Heart right ventricle (tissue), 12 donors: Measurements from ENCODE around the gene GPS1. TPM values are rescaled to one million over a fixed set of nuclear protein-coding genes. Genes with fewer than 3 reads are reported as not detected.

Experiments
- polyA plus RNA-seq, 2 donors: library from polyadenylated mRNA; stranded (reverse); fragments of 200-250 nt; gene quantifications; one replicate each; pipeline ENCODE4 v1.2.3, GENCODE V29; 2013
- total RNA-seq, 10 donors: library from RNA; stranded (reverse); fragmentation: NEBNext Ultra II Directional in 3 of 10; extraction: Animal tissue kit (Norgen Biotek cat#: 25700) in 3 of 10; gene quantifications; one replicate each; pipeline versions ENCODE4 v1.2.1 to v1.2.4, GENCODE V29; 2021 to 2023
- donor health status: ischemic (EF 13 %, LVEDD 7.1; RV severe dilation, severe dysfunction).
- donor health status: healthy with polysubstance abuse.
- donor health status: DM: no; HTN: yes; CAD: no.
- donor health status: DM: no; HTN: no; CAD: no.
- donor health status: ischemic (EF 25% LVEDD 6.9; RV normal size, moderate dysfunction).
- donor health status: ischemic (EF 25% LVEDD 5.7; RV mildly dilated, moderate dysfunction).
- donor health status: healthy.
- donor health status: nonischemic (EF 11% LVEDD 7.7; RV severe dilation, severe dysfunction).
- donor health status: DM: yes; HTN: yes; CAD: no.
- donor health status: PGD.
- donor health status: ischemic (EF 29% LVEDD 5.4; RV normal size, mild dysfunction).
- donor health status: nonischemic (EF 23%, LVEDD 6.1; RV moderate dilation, normal function).

GPS1 gene
- total and polyA plus RNA-seq, 12 donors: 68.9 to 183 (median 81.9) TPM

Other genes with a start within 250 kb of the GPS1 start
- gene GCGR, start 247.7 kb upstream of the GPS1 start, total RNA-seq: not detected
- gene GCGR, start 247.7 kb upstream of the GPS1 start, polyA plus RNA-seq: under 1 TPM in 1 of 2 donors, not detected in 1; 0.03 TPM
- 100 to 1,000 TPM in 2 of 10 donors, 10 to 100 TPM in 8; 75.1 to 105 (median 88.8) TPM for gene MCRIP1, start 218.6 kb upstream of the GPS1 start, total RNA-seq
- gene MCRIP1, start 218.6 kb upstream of the GPS1 start, polyA plus RNA-seq: 100 to 1,000 TPM; 199 to 239 TPM
- gene PPP1R27, start 216.8 kb upstream of the GPS1 start, total RNA-seq: under 1 TPM in 1 of 10 donors, not detected in 9; 0.31 TPM
- gene PPP1R27, start 216.8 kb upstream of the GPS1 start, polyA plus RNA-seq: under 1 TPM in 1 of 2 donors, not detected in 1; 0.14 TPM
- gene P4HB, start 191.4 kb upstream of the GPS1 start, total RNA-seq: 100 to 1,000 TPM; 244 to 801 (median 332) TPM
- 100 to 1,000 TPM; 284 to 536 TPM for gene P4HB, start 191.4 kb upstream of the GPS1 start, polyA plus RNA-seq
- 100 to 1,000 TPM in 7 of 10 donors, 10 to 100 TPM in 3; 89.9 to 263 (median 110) TPM for gene ARHGDIA, start 180.6 kb upstream of the GPS1 start, total RNA-seq
- 100 to 1,000 TPM in 1 of 2 donors, 10 to 100 TPM in 1; 97.2 to 251 TPM for gene ARHGDIA, start 180.6 kb upstream of the GPS1 start, polyA plus RNA-seq
- 10 to 100 TPM; 28.1 to 47.2 (median 32.2) TPM for gene ALYREF, start 160.3 kb upstream of the GPS1 start, total RNA-seq
- 10 to 100 TPM in 1 of 2 donors, 1 to 10 TPM in 1; 3.6 to 45.4 TPM for gene ALYREF, start 160.3 kb upstream of the GPS1 start, polyA plus RNA-seq
- 100 to 1,000 TPM; 124 to 189 (median 142) TPM for gene ANAPC11, start 160.2 kb upstream of the GPS1 start, total RNA-seq
- 100 to 1,000 TPM; 205 to 405 TPM for gene ANAPC11, start 160.2 kb upstream of the GPS1 start, polyA plus RNA-seq
- gene NPB, start 149.7 kb upstream of the GPS1 start, total RNA-seq: under 1 TPM; 0.13 to 0.83 (median 0.32) TPM
- under 1 TPM; 0.49 to 0.73 TPM for gene NPB, start 149.7 kb upstream of the GPS1 start, polyA plus RNA-seq
- gene PCYT2, start 140.5 kb upstream of the GPS1 start, total RNA-seq: 10 to 100 TPM; 29.5 to 54.7 (median 43.2) TPM
- 10 to 100 TPM; 54.4 to 64.1 TPM for gene PCYT2, start 140.5 kb upstream of the GPS1 start, polyA plus RNA-seq
- 1 to 10 TPM; 4.4 to 9.3 (median 5.9) TPM for gene SIRT7, start 133.7 kb upstream of the GPS1 start, total RNA-seq
- gene SIRT7, start 133.7 kb upstream of the GPS1 start, polyA plus RNA-seq: 10 to 100 TPM; 14.5 to 15.7 TPM
- 10 to 100 TPM; 10.8 to 30.9 (median 16.3) TPM for gene MAFG, start 124.2 kb upstream of the GPS1 start, total RNA-seq
- 10 to 100 TPM; 10.5 to 10.6 TPM for gene MAFG, start 124.2 kb upstream of the GPS1 start, polyA plus RNA-seq
- 1 to 10 TPM; 2.8 to 7.4 (median 3.8) TPM for gene PYCR1, start 114.6 kb upstream of the GPS1 start, total RNA-seq
- gene PYCR1, start 114.6 kb upstream of the GPS1 start, polyA plus RNA-seq: 10 to 100 TPM in 1 of 2 donors, 1 to 10 TPM in 1; 1.2 to 29.6 TPM
- 1 to 10 TPM in 9 of 10 donors, under 1 TPM in 1; 0.92 to 8.6 (median 5.0) TPM for gene MYADML2, start 104.7 kb upstream of the GPS1 start, total RNA-seq
- gene MYADML2, start 104.7 kb upstream of the GPS1 start, polyA plus RNA-seq: 1 to 10 TPM in 1 of 2 donors, under 1 TPM in 1; 0.26 to 4.3 TPM
- 1 to 10 TPM in 1 of 10 donors, under 1 TPM in 4, not detected in 5; 0.27 to 1.5 (median 0.65) TPM for gene NOTUM, start 90.7 kb upstream of the GPS1 start, total RNA-seq
- gene NOTUM, start 90.7 kb upstream of the GPS1 start, polyA plus RNA-seq: under 1 TPM; 0.22 to 0.74 TPM
- gene ASPSCR1, start 74.3 kb upstream of the GPS1 start, total RNA-seq: 10 to 100 TPM; 19.9 to 38.2 (median 22.6) TPM
- gene ASPSCR1, start 74.3 kb upstream of the GPS1 start, polyA plus RNA-seq: 100 to 1,000 TPM in 1 of 2 donors, 10 to 100 TPM in 1; 40.5 to 115 TPM
- 10 to 100 TPM; 15.8 to 37.4 (median 20.6) TPM for gene CENPX, start 29.0 kb upstream of the GPS1 start, total RNA-seq
- 100 to 1,000 TPM in 1 of 2 donors, 10 to 100 TPM in 1; 48.6 to 132 TPM for gene CENPX, start 29.0 kb upstream of the GPS1 start, polyA plus RNA-seq
- gene LRRC45, start 28.6 kb upstream of the GPS1 start, total RNA-seq: 10 to 100 TPM in 1 of 10 donors, 1 to 10 TPM in 9; 2.2 to 10.4 (median 3.1) TPM
- 1 to 10 TPM; 6.7 to 7.7 TPM for gene LRRC45, start 28.6 kb upstream of the GPS1 start, polyA plus RNA-seq
- gene RAC3, start 20.2 kb upstream of the GPS1 start, total RNA-seq: 1 to 10 TPM in 6 of 10 donors, under 1 TPM in 4; 0.82 to 1.6 (median 1.1) TPM
- gene RAC3, start 20.2 kb upstream of the GPS1 start, polyA plus RNA-seq: 1 to 10 TPM; 1.5 to 3.3 TPM
- 100 to 1,000 TPM; 155 to 258 (median 187) TPM for gene DCXR, start 14.2 kb upstream of the GPS1 start, total RNA-seq
- 100 to 1,000 TPM; 283 to 387 TPM for gene DCXR, start 14.2 kb upstream of the GPS1 start, polyA plus RNA-seq
- gene RFNG, start 87 bp upstream of the GPS1 start, total RNA-seq: 10 to 100 TPM; 13.9 to 24.9 (median 18.9) TPM
- gene RFNG, start 87 bp upstream of the GPS1 start, polyA plus RNA-seq: 10 to 100 TPM; 29.3 to 30.1 TPM
- 10 to 100 TPM; 34.1 to 96.4 (median 43.1) TPM for gene DUS1L, start 13.9 kb downstream of the GPS1 start, total RNA-seq
- gene DUS1L, start 13.9 kb downstream of the GPS1 start, polyA plus RNA-seq: 100 to 1,000 TPM in 1 of 2 donors, 10 to 100 TPM in 1; 85.2 to 191 TPM
- 10 to 100 TPM in 8 of 10 donors, 1 to 10 TPM in 2; 9.0 to 62.4 (median 17.9) TPM for gene FASN, start 46.3 kb downstream of the GPS1 start, total RNA-seq
- gene FASN, start 46.3 kb downstream of the GPS1 start, polyA plus RNA-seq: 10 to 100 TPM; 34.4 to 58.4 TPM
- 10 to 100 TPM in 8 of 10 donors, 1 to 10 TPM in 2; 7.0 to 16.2 (median 10.7) TPM for gene CCDC57, start 160.9 kb downstream of the GPS1 start, total RNA-seq
- 10 to 100 TPM in 1 of 2 donors, 1 to 10 TPM in 1; 9.4 to 34.5 TPM for gene CCDC57, start 160.9 kb downstream of the GPS1 start, polyA plus RNA-seq
- 10 to 100 TPM in 5 of 10 donors, 1 to 10 TPM in 5; 4.8 to 65.3 (median 10.1) TPM for gene SLC16A3, start 177.1 kb downstream of the GPS1 start, total RNA-seq
- gene SLC16A3, start 177.1 kb downstream of the GPS1 start, polyA plus RNA-seq: 10 to 100 TPM in 1 of 2 donors, 1 to 10 TPM in 1; 8.4 to 33.6 TPM
- 10 to 100 TPM; 56.8 to 72.7 (median 67.8) TPM for gene CSNK1D, start 221.8 kb downstream of the GPS1 start, total RNA-seq
- gene CSNK1D, start 221.8 kb downstream of the GPS1 start, polyA plus RNA-seq: 10 to 100 TPM; 54.4 to 58.1 TPM